IMR-90 (cell line): Measurements from ENCODE around the gene SNCA. TPM values are rescaled to one million over a fixed set of nuclear protein-coding genes. Genes with fewer than 3 reads are reported as not detected.

Experiments
- ATAC-seq: fragments of 200-7000 bp; cut with Tn5 transposase; 2 replicates; pipeline ENCODE4 v1.9.1; 2020; ENCODE audit warnings: low read depth, mild to moderate bottlenecking, moderate library complexity
- BruUV-seq: library from RNA; stranded (reverse); fragments of 400-500 nt; replicated peaks from 2 replicates; lab custom pipeline; 2021; lab: Mats Ljungman, UMichigan
- CTCF ChIA-PET: fragments of 300-600 bp; formaldehyde crosslinking; extraction: SDS; loops from one replicate; lab custom pipeline; 2021; ENCODE audit warnings: antibody characterized with exemption; lab: Yijun Ruan, JAX
- POLR2A ChIA-PET: fragments of 300-600 bp; sonication (Branson Sonifier 250); formaldehyde crosslinking; loops from one replicate; lab custom pipeline; 2022; ENCODE audit warnings: antibody characterized with exemption; ENCODE audit not compliant: unreplicated experiment; lab: Charles Lee
- DNase-seq: peaks from one replicate; pipeline ENCODE4 v3.0.0; 2013
- H2AFZ ChIP-seq: replicated peaks from 2 replicates; pipeline ENCODE3; 2013; ENCODE audit warnings: low read length, mild to moderate bottlenecking; ENCODE audit not compliant: poor library complexity
- H2AK5ac ChIP-seq: 2 replicates; pipeline ENCODE4 v1.6.1; 2013; ENCODE audit warnings: low read depth, low read length, inconsistent platforms
- H2AK9ac ChIP-seq: replicated peaks from 2 replicates; pipeline ENCODE3; 2013; ENCODE audit warnings: mild to moderate bottlenecking, low read depth, low read length, moderate library complexity; ENCODE audit not compliant: poor library complexity
- H2BK120ac ChIP-seq: 2 replicates; pipeline ENCODE4 v1.6.1; 2013; ENCODE audit warnings: low read depth, low read length, inconsistent platforms
- H2BK15ac ChIP-seq: 3 replicates; pipeline ENCODE4 v1.6.1; 2013; ENCODE audit warnings: low read depth, low read length, inconsistent platforms
- H2BK20ac ChIP-seq: 2 replicates; pipeline ENCODE4 v1.6.1; 2013; ENCODE audit warnings: low read depth, mild to moderate bottlenecking, inconsistent platforms, low read length, moderate library complexity
- H2BK5ac ChIP-seq: 2 replicates; pipeline ENCODE4 v1.6.1; 2013; ENCODE audit warnings: mild to moderate bottlenecking, low read depth, low read length, inconsistent platforms; ENCODE audit not compliant: poor library complexity, severe bottlenecking
- H3K14ac ChIP-seq: replicated peaks from 2 replicates; pipeline ENCODE4 v1.6.1; 2013; ENCODE audit warnings: low read depth, low read length, inconsistent platforms
- H3K18ac ChIP-seq: 2 replicates; pipeline ENCODE4 v1.6.1; 2013; ENCODE audit warnings: low read depth, low read length, control low read depth
- H3K23ac ChIP-seq: 2 replicates; pipeline ENCODE4 v1.6.1; 2013; ENCODE audit warnings: low read depth, low read length, inconsistent platforms
- H3K27ac ChIP-seq: 2 replicates; pipeline ENCODE4 v1.5.1; 2013; ENCODE audit warnings: mild to moderate bottlenecking, control low read depth, low read length; ENCODE audit not compliant: insufficient read depth
- H3K27me3 ChIP-seq: 2 replicates; pipeline ENCODE4 v1.6.1; 2013; ENCODE audit warnings: low read length; ENCODE audit not compliant: control insufficient read depth, insufficient read depth
- H3K36me3 ChIP-seq: 2 replicates; pipeline ENCODE4 v1.6.1; 2013; ENCODE audit warnings: low read length, mixed read lengths; ENCODE audit not compliant: control insufficient read depth, insufficient read depth
- H3K4ac ChIP-seq: 2 replicates; pipeline ENCODE4 v1.6.1; 2013; ENCODE audit warnings: low read depth, low read length, inconsistent platforms
- H3K4me1 ChIP-seq: 2 replicates; pipeline ENCODE4 v1.6.1; 2013; ENCODE audit warnings: low read length, mixed read lengths; ENCODE audit not compliant: control insufficient read depth, insufficient read depth
- H3K4me2 ChIP-seq: 2 replicates; pipeline ENCODE4 v1.6.1; 2013; ENCODE audit warnings: low read depth, mild to moderate bottlenecking, control low read depth, low read length, moderate library complexity
- H3K4me3 ChIP-seq: 2 replicates; pipeline ENCODE4 v1.5.1; 2013; ENCODE audit warnings: low read depth, mild to moderate bottlenecking, control low read depth, low read length, moderate library complexity; ENCODE audit not compliant: insufficient read depth
- H3K56ac ChIP-seq: 2 replicates; pipeline ENCODE4 v1.6.1; 2013; ENCODE audit warnings: low read length, inconsistent platforms; ENCODE audit not compliant: insufficient read depth; ENCODE audit errors: extremely low read depth
- H3K79me1 ChIP-seq, 2 experiments: 2 replicates each; pipeline ENCODE4 v1.6.1; 2013; ENCODE audit warnings: low read length in 2 of 2, inconsistent platforms in 1 of 2, low read depth in 1 of 2
- H3K9ac ChIP-seq: 2 replicates; pipeline ENCODE4 v1.6.1; 2013; ENCODE audit warnings: low read depth, low read length, control low read depth
- H3K9me1 ChIP-seq: 2 replicates; pipeline ENCODE4 v1.6.1; 2013; ENCODE audit warnings: low read length, inconsistent platforms; ENCODE audit not compliant: insufficient read depth
- H3K9me3 ChIP-seq: 2 replicates; pipeline ENCODE4 v1.6.1; 2013; ENCODE audit warnings: low read length; ENCODE audit not compliant: control insufficient read depth, insufficient read depth
- H4K20me1 ChIP-seq: 2 replicates; pipeline ENCODE4 v1.6.1; 2013; ENCODE audit warnings: low read length, inconsistent platforms; ENCODE audit not compliant: insufficient read depth
- H4K5ac ChIP-seq: 2 replicates; pipeline ENCODE4 v1.6.1; 2013; ENCODE audit warnings: mild to moderate bottlenecking, low read depth, low read length, control low read depth
- H4K8ac ChIP-seq, 2 experiments: 2 replicates each; pipeline ENCODE4 v1.6.1; 2013; ENCODE audit warnings: low read depth in 2 of 2, low read length in 2 of 2, control low read depth in 1 of 2, inconsistent platforms in 1 of 2
- H4K91ac ChIP-seq: 2 replicates; pipeline ENCODE4 v1.6.1; 2013; ENCODE audit warnings: low read depth, low read length, inconsistent platforms; ENCODE audit not compliant: insufficient read depth
- BHLHE40 ChIP-seq: fragments of 150-350 bp; IDR thresholded peaks from 2 replicates; pipeline ENCODE4 v1.6.1; 2016; ENCODE audit warnings: mild to moderate bottlenecking, low read depth, low read length
- CEBPB ChIP-seq: IDR thresholded peaks from 2 replicates; pipeline ENCODE4 v1.6.1; 2012; ENCODE audit warnings: low read depth, low read length, improper control_type of control experiment
- CHD1 ChIP-seq: IDR thresholded peaks from 2 replicates; pipeline ENCODE4 v1.6.1; 2012; ENCODE audit warnings: low read depth, low read length, improper control_type of control experiment
- CTCF ChIP-seq: conservative IDR thresholded peaks from 2 replicates; pipeline ENCODE4 v1.5.1; 2012; ENCODE audit warnings: mild to moderate bottlenecking, low read depth, low read length, improper control_type of control experiment
- ELK1 ChIP-seq: fragments of 150-350 bp; IDR thresholded peaks from 2 replicates; pipeline ENCODE4 v1.6.1; 2016; ENCODE audit warnings: low read depth, mild to moderate bottlenecking, low read length, moderate library complexity, borderline replicate concordance
- MXI1 ChIP-seq: IDR thresholded peaks from 2 replicates; pipeline ENCODE4 v1.6.1; 2012; ENCODE audit warnings: low read depth, mild to moderate bottlenecking, low read length, moderate library complexity, borderline replicate concordance
- NFE2L2 ChIP-seq: fragments of 150-350 bp; IDR thresholded peaks from 2 replicates; pipeline ENCODE4 v1.6.1; 2016; ENCODE audit warnings: low read depth, mild to moderate bottlenecking, low read length
- RAD21 ChIP-seq: IDR thresholded peaks from 2 replicates; pipeline ENCODE4 v1.6.1; 2012; ENCODE audit warnings: low read length, improper control_type of control experiment
- RFX5 ChIP-seq: IDR thresholded peaks from 2 replicates; pipeline ENCODE4 v1.8.0; 2012; ENCODE audit warnings: low read depth, mild to moderate bottlenecking, low read length, moderate library complexity
- USF2 ChIP-seq: fragments of 150-350 bp; IDR thresholded peaks from 2 replicates; pipeline ENCODE4 v1.6.1; 2017; ENCODE audit warnings: mild to moderate bottlenecking, antibody characterized with exemption, low read length, low read depth
- dilution Hi-C: fragments of 300-500 bp; cut with HindIII; formaldehyde crosslinking; loops from one replicate; pipeline ENCODE4 v1.14.3; 2018; ENCODE audit warnings: low sequenced_read_pairs; ENCODE audit not compliant: unreplicated experiment
- in situ Hi-C: fragments of 300-500 bp; cut with MboI; formaldehyde crosslinking; loops from 3 replicates; pipeline ENCODE4 v1.14.3; 2019; ENCODE audit warnings: low sequenced_read_pairs, inconsistent platforms, mixed read lengths
- intact Hi-C: fragments of 100-400 bp; cut with micrococcal nuclease; formaldehyde crosslinking; loops from 2 replicates; pipeline ENCODE4 v1.10.0; 2022
- polyA plus RNA-seq, 3 experiments: library from polyadenylated mRNA; depleted of rRNA; stranded (reverse); fragments of >200 nt; gene quantifications; 2 replicates each; pipeline ENCODE4 v1.2.3, GENCODE V29; 2012; ENCODE audit warnings: low replicate concordance in 1 of 3
- total RNA-seq: library from RNA; depleted of rRNA; stranded (reverse); fragments of >200 nt; gene quantifications from 2 replicates; pipeline ENCODE4 v1.2.3, GENCODE V29; 2012

Gene SNCA
- total and polyA plus RNA-seq, 2 of the 4 experiments (the other 2 are of a cell fraction), result 0.36 to 0.46 TPM

- intact Hi-C loops (no loop called here), in situ Hi-C loops (no loop called here), dilution Hi-C loops (no loop called here)
- Histone ChIP-seq H3K9ac (no peak overlapping the region), H3K36me3 (no peaks in the 10 kb centered on the region), H4K5ac (no peak overlapping the region), H3K9me3 (no peaks in the 10 kb centered on the region), H2AFZ (no peak overlapping the region), H2AK9ac (no peak overlapping the region), H3K9me1 (no peaks in the 10 kb centered on the region; the same call in 1 of the 2 replicates), H3K27ac (no peak overlapping the region), H3K23ac (no peak overlapping the region), H3K27me3 (no peaks in the 10 kb centered on the region), H2BK20ac (no peak overlapping the region), H3K18ac (no peak overlapping the region), H4K20me1 (no peaks in the 10 kb centered on the region), H3K14ac (no peak overlapping the region), H3K4me2 (no peak overlapping the region), H2BK5ac (no peak overlapping the region), H3K4ac (no peak overlapping the region), H3K4me3 (no peak overlapping the region), H4K91ac (no peak overlapping the region), H3K56ac (no peak overlapping the region), H2AK5ac (no peak overlapping the region), H2BK120ac (no peak overlapping the region), H4K8ac (no peak overlapping the region), H2BK15ac (no peak overlapping the region), H3K4me1 (peaks cover 2% of the 10 kb centered on the region; the same call in 1 of the 2 replicates), H3K79me1 (no peaks in the 10 kb centered on the region)
- BruUV-seq, result no TSS peak
- POLR2A ChIA-PET, result no interaction called here
- DNase-seq (no peak), ATAC-seq (no peak)
- CTCF ChIA-PET, result no interaction called here
- no peak for TF ChIP-seq BHLHE40
- TF ChIP-seq CTCF, result no peak
- no peak for TF ChIP-seq MXI1
- no peak for TF ChIP-seq CEBPB
- TF ChIP-seq CHD1, result no peak
- TF ChIP-seq RFX5, result no peak
- TF ChIP-seq RAD21, result no peak
- TF ChIP-seq USF2, result no peak
- no peak for TF ChIP-seq ELK1
- TF ChIP-seq NFE2L2, result no peak
These were observed 109.7 kb downstream of the SNCA start for GRCh38 chr4:89727238-89727637.
